Activated CD8-positive, alpha-beta memory T cell treated with anti-CD3 and anti-CD28 coated beads, Interleukin-2, amount 10 ng/mL, durations not matched to agents 7 days and 5 days (primary cell): Measurements from ENCODE around the gene OR4M1. TPM values are rescaled to one million over a fixed set of nuclear protein-coding genes. Genes with fewer than 3 reads are reported as not detected.

Experiments used
- total RNA-seq, 2 experiments: library from RNA; stranded (reverse); gene quantifications; one replicate each; pipeline ENCODE4 v1.2.3, GENCODE V29; 2021

Gene OR4M1
- total RNA-seq, 2 experiments from 2014 or later, result not detected

Other genes starting within 250 kb of the OR4M1 start
- gene OR11H2, start 59.6 kb upstream of the OR4M1 start, total RNA-seq, result not detected
- gene OR4Q3, start 29.9 kb upstream of the OR4M1 start, total RNA-seq, result not detected
- not detected for gene OR4N2, start 30.3 kb downstream of the OR4M1 start, total RNA-seq
- gene OR4K2, start 101.6 kb downstream of the OR4M1 start, total RNA-seq, result not detected
- gene OR4K5, start 147.1 kb downstream of the OR4M1 start, total RNA-seq, result not detected
- not detected for gene OR4K1, start 157.4 kb downstream of the OR4M1 start, total RNA-seq
- not detected for gene OR4K15, start 202.1 kb downstream of the OR4M1 start, total RNA-seq
- gene OR4Q2, start 228.7 kb downstream of the OR4M1 start, total RNA-seq, result not detected
- not detected for gene OR4K14, start 245.8 kb downstream of the OR4M1 start, total RNA-seq